NOMO-1 (cell line): Measurements from ENCODE around the gene COPG2.
A peak's percentile ranks its signal among the peaks of the same experiment; 100 is the strongest.
"Not testable (repeated sequence)": the region's sequence is repeated elsewhere in the genome, so short reads cannot be mapped to it uniquely, and the experiment has no call there.

Experiments used
- DNase-seq, 2 experiments: peaks; one replicate each; lab custom pipeline; 2025; ENCODE audit not compliant: unreplicated experiment in 2 of 2; lab: John Stamatoyannopoulos, UW

The COPG2 gene, protein sequence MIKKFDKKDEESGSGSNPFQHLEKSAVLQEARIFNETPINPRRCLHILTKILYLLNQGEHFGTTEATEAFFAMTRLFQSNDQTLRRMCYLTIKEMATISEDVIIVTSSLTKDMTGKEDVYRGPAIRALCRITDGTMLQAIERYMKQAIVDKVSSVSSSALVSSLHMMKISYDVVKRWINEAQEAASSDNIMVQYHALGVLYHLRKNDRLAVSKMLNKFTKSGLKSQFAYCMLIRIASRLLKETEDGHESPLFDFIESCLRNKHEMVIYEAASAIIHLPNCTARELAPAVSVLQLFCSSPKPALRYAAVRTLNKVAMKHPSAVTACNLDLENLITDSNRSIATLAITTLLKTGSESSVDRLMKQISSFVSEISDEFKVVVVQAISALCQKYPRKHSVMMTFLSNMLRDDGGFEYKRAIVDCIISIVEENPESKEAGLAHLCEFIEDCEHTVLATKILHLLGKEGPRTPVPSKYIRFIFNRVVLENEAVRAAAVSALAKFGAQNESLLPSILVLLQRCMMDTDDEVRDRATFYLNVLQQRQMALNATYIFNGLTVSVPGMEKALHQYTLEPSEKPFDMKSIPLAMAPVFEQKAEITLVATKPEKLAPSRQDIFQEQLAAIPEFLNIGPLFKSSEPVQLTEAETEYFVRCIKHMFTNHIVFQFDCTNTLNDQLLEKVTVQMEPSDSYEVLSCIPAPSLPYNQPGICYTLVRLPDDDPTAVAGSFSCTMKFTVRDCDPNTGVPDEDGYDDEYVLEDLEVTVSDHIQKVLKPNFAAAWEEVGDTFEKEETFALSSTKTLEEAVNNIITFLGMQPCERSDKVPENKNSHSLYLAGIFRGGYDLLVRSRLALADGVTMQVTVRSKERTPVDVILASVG

DNA sequence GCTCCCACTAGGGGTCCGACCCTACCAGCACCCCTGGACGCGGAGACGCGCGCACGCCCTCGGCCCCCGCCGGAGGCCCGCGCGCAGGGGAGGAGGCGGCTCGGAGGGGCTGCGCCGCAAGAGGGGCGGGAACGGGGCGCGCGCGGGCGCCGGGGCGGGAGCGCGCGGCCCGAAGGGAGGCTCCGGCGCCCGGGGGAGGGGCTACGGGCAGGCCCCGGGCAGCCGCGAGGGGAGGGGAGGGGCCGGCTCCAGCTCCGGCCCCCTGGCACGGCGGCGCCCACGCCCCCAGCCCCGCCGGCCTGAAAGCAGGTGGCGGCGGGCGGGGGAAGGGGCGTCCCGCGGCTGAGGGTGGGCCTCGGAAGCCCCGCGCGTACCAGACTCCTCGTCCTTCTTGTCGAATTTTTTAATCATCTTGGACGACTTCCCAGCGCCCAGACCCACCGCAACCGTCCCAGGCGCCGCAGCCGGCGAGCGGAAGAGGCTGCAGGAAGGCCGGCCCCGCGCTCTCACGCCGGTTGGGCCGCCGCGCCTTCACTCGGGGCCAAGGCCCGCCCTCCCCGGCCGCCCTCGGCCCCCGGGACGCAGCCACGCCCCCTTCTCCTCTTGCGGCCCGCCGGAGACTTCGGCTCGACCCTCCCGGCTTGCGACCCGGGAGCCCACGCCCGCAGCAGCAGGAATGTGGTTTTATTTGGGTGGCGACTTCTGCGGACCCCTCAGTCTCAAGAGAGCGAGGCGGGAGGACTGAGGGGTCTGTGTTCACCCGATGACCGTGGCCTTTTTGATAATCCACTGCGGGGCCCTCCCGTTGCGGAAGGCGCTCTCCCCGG, at the start of gene COPG2:
COPG2 (minus strand) TSS at position 491 of the 827 bp plus-strand sequence; CDS start at position 411, 80 bp downstream.
- DNase-seq: peak; percentile 35 to 66

DNA sequence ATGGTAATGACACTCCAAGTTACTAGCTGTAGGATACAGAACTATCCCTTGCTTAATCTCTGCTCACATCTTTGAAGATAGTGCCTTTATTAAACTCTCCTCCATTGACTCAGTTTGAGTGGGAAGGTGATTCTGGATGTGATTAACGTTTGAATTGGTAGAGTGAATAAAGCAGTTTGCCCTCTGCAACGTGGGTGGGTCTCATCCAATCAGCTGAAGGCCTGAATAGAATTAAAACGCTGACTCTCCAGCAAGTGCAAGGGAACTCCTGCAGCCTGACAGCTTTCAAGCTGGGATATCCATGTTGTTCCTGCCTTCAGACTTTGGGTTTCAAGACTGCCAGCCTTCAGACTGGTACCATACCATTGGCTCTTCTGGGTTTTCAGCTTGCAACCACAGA, 43.9 kb upstream of the COPG2 start:
- no peak for DNase-seq

DNA sequence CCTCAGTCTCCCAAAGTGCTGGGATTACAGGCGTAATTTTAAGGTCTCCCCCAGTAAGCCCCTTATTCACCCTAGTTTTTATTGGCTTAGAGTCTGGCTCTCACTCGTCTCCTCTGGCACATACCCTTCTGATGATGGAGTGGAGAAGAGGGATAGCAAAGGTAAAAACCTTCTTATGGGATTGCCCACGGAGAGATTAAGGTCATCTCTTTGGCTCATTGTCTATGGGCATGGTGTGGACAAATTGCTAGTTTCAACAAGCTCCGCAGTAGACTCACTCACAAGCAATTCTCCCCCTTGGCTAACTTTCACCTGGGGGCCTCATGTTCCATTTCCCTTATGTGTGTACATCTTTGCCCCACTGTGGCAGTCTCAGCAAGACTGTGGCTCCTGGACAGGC, 40.2 kb upstream of the COPG2 start:
- DNase-seq: no peak

DNA sequence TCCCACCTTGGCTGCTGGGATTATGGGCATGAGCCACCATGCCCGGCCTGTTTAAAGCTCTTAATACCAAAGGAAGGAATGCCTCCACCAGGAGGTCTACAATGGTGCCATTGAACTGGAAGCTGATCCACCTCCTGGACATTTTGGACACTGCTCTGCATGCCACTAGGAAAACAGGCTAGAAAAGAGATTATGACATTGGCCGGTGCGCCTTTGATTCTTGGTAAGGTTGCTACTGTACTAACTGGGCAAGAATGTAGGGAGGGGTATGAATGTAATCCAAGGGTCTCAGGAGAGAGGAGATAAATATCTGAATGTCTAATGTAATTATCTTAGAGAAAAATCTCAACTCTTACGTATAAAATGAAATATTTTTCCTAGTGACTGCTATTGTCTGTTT, 39.5 kb upstream of the COPG2 start:
- DNase-seq: no peak

DNA sequence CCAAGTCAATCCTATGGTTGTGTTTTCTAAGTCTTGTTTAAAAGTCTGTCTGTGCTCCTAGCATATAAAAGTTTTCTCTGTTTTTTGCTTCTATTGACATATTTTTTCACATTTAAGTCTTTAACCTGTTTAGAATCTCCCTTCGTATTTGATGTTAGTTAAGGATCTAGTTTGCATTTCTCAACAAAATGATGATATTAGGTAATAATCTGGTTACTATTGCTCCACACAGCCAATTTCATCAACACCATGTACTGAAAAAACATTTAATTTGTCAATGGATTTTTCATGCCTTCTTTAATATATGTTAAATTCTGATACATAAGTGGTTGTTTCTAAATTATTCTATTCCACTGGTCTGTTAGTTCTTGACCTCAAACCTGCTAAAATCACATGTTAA, 35.3 kb upstream of the COPG2 start:
- peak in 1 of 2 experiments; percentile 10 for DNase-seq

DNA sequence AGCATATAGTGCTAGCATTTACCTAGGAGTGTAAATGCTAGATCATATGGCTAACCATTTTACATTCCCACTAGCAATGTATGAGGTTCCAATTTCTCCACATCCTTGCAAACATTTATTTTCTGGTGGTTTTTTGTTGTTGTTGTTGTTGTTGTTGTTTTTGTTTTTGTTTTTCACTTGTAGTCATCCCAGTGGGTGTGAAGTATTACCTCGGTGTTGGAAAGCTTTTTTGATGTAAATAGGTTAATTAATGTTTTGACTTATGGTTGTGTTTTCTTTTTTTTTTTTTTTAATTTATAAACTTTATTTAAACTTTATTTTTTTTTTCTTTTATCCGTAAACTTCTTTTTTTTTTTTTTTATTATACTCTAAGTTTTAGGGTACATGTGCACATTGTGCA, 33.1 kb upstream of the COPG2 start:
- DNase-seq: no peak

DNA sequence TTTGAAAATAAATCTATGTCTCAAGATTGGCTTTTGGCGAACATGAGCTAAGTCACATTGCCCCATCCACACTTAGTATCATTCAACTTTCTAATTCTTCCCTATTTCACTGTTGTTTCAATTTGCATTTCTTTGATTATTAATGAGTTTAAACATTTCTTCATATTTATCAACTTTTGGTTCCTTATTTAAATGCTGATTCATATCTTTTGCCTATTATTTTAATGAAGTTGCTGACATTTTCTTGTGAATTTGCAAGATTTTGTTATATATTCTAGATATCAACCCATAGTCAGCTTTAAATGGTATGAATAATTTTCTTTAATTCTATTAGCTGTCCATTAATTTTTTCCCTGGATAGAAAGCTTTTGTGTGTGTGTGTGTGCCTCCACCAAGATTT, 32.2 kb upstream of the COPG2 start:
- DNase-seq: no peak

DNA sequence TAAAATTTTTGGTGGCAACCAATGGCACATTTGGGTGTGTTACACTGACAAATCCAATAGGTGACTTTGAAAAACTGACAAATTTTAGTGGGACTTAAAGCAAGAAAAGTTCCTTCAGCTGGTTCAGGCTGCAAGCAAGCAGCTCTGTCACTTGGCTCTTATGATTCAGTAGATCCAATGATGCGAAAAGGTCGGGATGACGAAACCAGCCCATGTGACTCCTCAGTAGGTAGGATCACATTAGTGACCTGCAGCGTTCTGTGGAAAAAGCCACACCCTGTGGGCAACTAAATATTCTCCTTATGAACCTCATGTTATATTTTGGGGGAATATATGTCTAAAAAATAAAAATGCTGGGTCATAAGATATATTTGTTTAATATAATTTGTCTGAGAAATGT, 31.1 kb upstream of the COPG2 start:
- DNase-seq: no peak

DNA sequence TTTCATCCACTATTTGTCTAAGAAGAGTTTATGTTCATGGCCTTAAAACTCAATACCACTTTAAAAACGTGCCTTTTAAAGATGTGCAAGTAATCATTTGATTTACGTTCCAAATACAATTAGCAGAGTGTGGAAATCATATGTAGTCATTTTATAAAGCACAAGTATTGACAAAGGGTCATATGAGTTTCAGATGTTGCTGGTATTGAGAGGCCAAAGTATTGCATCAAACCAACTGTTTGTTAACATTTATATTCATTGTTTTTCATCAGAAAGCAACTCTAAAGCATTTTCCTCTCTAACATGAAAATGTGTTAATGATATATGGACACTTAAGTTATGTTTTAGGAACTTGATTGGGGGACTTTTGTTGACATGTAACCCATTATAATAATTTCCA, 29.3 kb upstream of the COPG2 start:
- no peak for DNase-seq

DNA sequence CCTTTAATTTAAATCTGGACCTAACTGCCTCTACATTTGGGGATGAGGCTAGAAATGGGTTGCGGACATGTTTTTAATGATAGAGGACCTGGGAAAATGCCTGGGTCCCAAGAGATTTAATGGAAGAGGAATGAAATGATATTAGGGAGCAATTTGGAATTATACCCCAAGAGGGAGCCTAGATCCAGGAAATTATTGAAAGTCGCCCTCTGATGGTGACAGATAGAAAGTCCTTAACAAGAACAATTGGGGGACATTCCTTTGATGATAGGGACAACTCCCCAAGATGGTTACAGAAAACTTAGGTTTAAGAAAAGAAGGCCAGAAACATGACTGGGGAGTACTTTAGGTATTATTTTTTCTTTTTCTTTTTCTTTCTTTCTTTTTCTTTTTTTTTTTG, 27.3 kb upstream of the COPG2 start:
- DNase-seq: no peak

DNA sequence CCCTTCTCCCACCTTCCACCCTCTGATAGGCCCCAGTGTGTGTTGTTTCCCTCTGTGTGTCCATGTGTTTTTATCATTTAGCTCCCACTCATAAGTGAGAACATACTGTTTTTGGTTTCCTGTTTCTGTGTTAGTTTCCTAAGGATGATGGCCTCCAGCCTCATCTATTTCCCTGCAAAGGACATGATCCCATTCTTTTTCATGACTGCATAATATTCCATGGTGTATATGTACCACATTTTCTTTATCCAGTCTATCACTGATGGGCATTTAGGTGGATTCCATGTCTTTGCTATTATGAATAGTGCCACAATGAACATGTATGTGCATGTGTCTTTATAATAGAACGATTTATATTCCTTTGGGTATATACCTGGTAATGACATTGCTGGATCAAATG, 23.8 kb upstream of the COPG2 start:
- not testable (repeated sequence) for DNase-seq

DNA sequence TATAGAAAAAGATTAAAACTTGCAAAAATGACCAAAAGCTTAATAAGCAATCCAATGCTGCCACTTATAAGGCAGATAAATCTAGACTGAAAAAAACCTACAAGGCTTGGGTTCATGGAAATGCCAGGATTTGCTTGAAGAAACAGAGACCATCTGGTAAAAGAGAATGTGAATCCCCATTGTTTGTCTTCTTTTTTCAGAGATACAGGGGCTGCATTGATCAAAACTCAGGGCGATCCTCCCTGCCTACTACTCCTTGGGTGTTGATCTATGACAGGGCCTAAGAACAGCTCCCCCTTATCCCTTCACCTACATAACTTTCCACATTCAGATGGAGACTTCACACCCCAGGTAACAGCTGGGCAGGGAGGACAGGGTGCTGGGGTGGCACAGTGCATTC, 21.1 kb upstream of the COPG2 start:
- DNase-seq: no peak

DNA sequence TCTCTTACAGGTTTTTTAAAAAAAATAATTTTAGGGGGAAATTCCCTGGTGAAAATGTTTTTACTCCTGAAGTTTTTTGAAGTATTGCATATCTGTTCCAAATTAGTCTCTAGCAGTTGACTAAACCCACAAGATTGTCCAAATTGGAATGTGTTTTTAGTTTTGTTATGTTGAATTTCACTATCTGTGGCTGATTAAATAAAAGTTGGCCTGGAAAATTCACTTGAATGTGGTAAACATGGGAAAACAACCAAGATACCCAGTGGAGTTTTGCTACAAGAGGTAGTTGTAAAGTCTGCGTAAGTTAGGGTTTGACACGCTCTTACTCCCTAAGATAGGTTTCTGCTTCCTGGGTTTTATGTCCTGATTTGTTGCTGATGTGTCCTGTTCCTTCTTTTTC, 14.5 kb upstream of the COPG2 start:
- DNase-seq: no peak

DNA sequence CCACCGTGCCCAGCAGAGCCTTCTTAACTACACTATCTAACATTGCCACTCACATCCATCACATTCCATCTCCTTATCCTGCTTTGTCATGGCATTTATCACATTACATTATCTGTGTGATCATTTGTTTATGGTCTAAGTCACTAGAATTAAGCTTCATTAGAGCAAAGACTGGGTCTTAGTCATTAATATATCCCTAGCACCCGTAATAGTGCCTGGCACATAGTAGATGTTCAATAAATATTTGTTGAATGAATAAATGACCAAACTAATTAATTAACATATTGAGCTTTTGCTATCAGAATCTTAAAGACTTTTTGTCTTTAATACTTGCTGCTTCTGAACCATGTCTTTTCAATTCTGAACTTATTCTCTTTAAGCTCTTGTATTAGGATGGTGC, 5.9 kb upstream of the COPG2 start:
- DNase-seq: no peak

DNA sequence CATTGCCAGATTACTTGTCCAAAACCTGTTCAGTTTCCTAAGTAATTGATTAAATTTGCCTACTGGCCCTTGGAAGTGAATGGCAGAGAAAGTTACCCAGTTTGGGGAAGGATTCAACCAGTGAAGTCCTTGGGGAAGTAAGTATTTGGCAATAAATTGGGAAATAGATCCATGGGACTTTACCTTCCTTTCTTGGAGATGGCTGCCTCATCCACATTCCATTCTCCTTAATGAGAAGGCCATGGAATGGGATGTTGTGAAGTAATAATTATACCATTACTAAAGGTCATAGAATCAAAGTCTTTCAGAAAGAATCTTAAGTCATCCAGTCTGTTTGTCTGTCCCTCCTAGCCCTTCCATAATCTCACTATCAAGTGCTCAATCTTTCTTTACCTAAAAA, 4.5 kb upstream of the COPG2 start:
- no peak for DNase-seq

DNA sequence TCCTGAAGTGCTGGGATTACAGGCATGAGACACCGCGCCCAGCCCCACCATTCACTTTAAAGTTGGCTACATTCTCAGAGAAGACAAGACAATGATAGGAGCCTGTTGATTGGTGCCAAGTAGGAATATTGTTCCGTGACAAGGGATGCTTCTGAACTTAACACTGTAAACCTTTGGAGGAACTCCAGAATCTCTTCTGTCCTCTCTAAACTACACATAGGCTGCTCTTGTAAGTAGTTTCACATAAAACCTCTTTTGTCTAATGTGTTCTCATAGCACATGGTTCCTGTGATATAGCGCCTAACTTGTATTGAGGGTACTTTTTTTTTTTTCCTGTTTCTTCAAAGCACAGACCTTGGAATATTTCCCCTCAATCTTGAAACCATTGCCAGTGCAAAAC, 3.6 kb upstream of the COPG2 start:
- DNase-seq: no peak

DNA sequence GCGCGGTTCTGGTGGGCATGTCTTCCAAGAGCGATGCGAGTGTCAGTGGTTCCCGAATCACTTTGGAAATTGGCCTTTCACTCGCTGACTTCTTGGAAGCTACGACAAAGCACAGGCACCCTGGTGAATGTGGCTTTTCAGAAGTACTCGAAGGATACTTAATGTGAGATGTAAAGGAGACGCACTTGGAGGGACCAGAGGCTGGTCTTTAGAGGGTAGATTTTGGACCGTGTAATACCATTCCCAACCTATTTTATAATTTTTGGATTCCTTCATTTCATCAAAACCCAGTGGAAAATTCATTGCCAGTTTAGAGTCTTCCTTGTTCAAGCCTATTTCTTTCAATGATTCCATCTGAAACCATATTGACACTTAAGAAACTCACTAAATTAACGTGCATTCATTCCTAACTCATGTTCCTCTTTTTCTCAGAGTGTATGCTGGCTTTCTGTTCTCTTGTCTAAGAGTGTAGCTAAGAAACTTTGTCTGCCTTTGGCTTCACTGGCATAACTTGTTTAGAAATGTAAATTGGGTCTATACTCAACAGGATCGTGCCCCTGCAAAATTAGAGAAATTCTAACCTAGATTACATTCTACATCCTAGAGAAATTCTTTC, 645 bp upstream of the COPG2 start:
- peak in 1 of 2 experiments; percentile 41 for DNase-seq

DNA sequence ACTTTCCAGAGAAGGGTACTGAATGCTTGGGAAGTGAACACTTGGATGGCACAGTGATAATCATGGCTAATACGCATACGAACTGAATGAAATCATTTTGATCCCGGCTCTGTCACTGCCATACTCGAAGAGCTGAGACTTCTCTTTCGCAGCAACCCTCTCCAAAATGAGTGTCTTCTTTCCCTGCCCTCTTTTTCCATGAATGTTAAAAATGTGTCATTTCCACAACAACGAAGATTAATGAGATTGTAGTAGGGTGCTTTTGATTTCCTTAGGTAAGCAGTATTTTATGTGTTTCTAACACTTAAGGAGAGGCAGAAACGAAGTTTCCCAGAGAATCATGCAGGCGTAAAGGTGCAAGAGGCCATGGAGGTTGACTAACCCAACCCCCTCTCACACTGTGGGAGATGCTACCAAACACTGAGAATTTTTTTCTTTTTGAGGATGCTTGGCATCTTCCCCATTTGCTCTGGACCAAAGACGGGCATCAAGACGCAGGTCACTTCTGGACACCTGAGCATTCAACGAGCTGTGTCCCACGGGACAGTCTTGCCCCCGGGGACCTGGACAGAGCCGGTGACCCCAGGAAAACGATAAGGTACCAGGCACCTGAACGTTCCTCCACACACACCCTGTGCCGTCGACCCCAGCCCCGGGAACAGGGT, 823 bp downstream of the COPG2 start:
- no peak for DNase-seq

DNA sequence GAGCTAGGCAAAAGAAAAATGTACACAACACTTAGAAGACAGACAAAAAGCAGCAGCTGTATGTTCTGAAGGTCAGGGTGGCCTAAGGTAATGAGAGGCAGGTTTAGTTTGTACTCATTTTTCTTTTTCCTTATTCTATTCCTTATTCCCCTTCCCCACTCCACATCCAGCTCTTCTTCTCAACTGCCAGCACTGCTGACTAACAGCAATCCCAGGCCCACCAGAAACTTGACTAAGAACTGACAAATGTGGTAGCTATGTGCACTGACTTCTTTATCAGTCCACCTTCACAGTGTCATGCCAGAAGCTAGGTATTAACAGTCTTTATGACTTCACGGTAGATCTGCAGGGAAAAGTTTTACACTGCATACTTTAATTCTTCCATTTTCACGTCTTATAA, 6.1 kb downstream of the COPG2 start:
- DNase-seq: no peak

DNA sequence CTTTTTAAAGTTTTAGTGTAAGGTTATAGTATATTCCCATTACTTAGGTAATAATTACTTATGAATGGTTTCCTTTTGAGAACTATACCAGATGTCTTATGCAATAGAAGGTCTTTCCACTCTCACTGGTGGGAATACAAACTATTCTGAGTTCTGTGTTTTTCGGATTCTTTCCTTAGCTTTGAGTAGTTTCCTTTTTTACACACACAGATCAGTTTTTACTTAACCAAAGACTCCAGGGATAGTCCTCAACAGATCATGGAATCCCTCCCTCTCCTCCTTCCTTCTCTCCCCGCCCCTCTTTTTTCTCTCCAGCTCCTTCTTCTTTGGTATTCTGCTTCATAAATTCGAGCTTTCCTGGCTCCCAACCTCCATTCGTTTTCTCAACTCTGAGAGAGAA, 13.3 kb downstream of the COPG2 start:
- no peak for DNase-seq
